NCI-H1105 (cell line): ENCODE measurements around the gene KCNQ2.
"Not testable (repeated sequence)": the region's sequence is repeated elsewhere in the genome, so short reads cannot be mapped to it uniquely, and the experiment has no call there.

Source experiments
- DNase-seq: peaks from one replicate; lab custom pipeline; 2025; lab: John Stamatoyannopoulos, UW

Gene KCNQ2

GRCh38 chr20:63490416-63490815, 18.0 kb upstream of the KCNQ2 start:
- no peak for DNase-seq

- no peak for DNase-seq
Observed at GRCh38 chr20:63488315-63489251, 16.1 kb upstream of the KCNQ2 start.

- DNase-seq: no peak
Observed at GRCh38 chr20:63487781-63488241, 15.4 kb upstream of the KCNQ2 start.

- no peak for DNase-seq
Observed at GRCh38 chr20:63487116-63487764, 14.8 kb upstream of the KCNQ2 start.

- DNase-seq: no peak
Observed at GRCh38 chr20:63486300-63486855, 13.9 kb upstream of the KCNQ2 start.

GRCh38 chr20:63484651-63485403, 12.4 kb upstream of the KCNQ2 start:
- no peak for DNase-seq

GRCh38 chr20:63484236-63484635, 11.8 kb upstream of the KCNQ2 start:
- DNase-seq: no peak

GRCh38 chr20:63483834-63484233, 11.4 kb upstream of the KCNQ2 start:
- no peak for DNase-seq

GRCh38 chr20:63482021-63482587, 9.6 kb upstream of the KCNQ2 start:
- DNase-seq: no peak

- DNase-seq: no peak
Observed at GRCh38 chr20:63481503-63481902, 9.0 kb upstream of the KCNQ2 start.

- not testable (repeated sequence) for DNase-seq
Observed at GRCh38 chr20:63479695-63480419, 7.4 kb upstream of the KCNQ2 start.

- no peak for DNase-seq
Observed at GRCh38 chr20:63478346-63479302, 6.2 kb upstream of the KCNQ2 start.

- no peak for DNase-seq
Observed at GRCh38 chr20:63477944-63478343, 5.5 kb upstream of the KCNQ2 start.

GRCh38 chr20:63477061-63477616, 4.7 kb upstream of the KCNQ2 start:
- no peak for DNase-seq

- DNase-seq: no peak
Observed at GRCh38 chr20:63475209-63475608, 2.8 kb upstream of the KCNQ2 start.

- DNase-seq: peak; percentile 52
Observed at GRCh38 chr20:63473555-63474449, 1.3 kb upstream of the KCNQ2 start.

- no peak for DNase-seq
Observed at GRCh38 chr20:63472862-63473390, 471 bp upstream of the KCNQ2 start.

GRCh38 chr20:63471717-63471980, 806 bp downstream of the KCNQ2 start:
- DNase-seq: no peak
